OCI-LY3 (cell line): ENCODE measurements around the gene FOXO4.
"Not testable (repeated sequence)": the region's sequence is repeated elsewhere in the genome, so short reads cannot be mapped to it uniquely, and the experiment has no call there.

Source experiments
- H2AFZ ChIP-seq: fragments of 200-600, 300-600 bp; shearing (Covaris generic); 2 replicates; pipeline ENCODE4 v1.6.0; 2014; ENCODE audit warnings: antibody characterized with exemption, low read depth, low read length
- H3K27ac ChIP-seq: fragments of 200-600, 300-600 bp; sonication (generic); 2 replicates; pipeline ENCODE4 v1.5.1; 2014; ENCODE audit warnings: mild to moderate bottlenecking, low read length, moderate library complexity, mixed read lengths
- H3K27me3 ChIP-seq: fragments of 200-600, 300-600 bp; sonication (generic); 2 replicates; pipeline ENCODE4 v1.6.1; 2014; ENCODE audit warnings: low read depth, low read length, mixed read lengths
- H3K36me3 ChIP-seq: fragments of 200-600, 300-600 bp; sonication (generic); replicated peaks from 2 replicates; pipeline ENCODE3; 2014; ENCODE audit warnings: low read depth, low read length, mixed read lengths
- H3K4me1 ChIP-seq: fragments of 300-600, 200-600 bp; sonication (generic); 2 replicates; pipeline ENCODE4 v1.6.1; 2014; ENCODE audit warnings: low read length, mixed read lengths
- H3K4me2 ChIP-seq: fragments of 200-600, 300-600 bp; sonication (generic); 2 replicates; pipeline ENCODE4 v1.6.1; 2014; ENCODE audit warnings: low read length, mixed read lengths
- H3K4me3 ChIP-seq: fragments of 300-600, 200-600 bp; sonication (generic); 2 replicates; pipeline ENCODE4 v1.5.1; 2014; ENCODE audit warnings: antibody characterized with exemption, mild to moderate bottlenecking, low read length, moderate library complexity
- H3K79me2 ChIP-seq: fragments of 300-600, 200-600 bp; shearing (Covaris generic); 2 replicates; pipeline ENCODE4 v1.6.1; 2014; ENCODE audit warnings: mild to moderate bottlenecking, low read length, mixed read lengths
- H3K9ac ChIP-seq: fragments of 300-600, 200-600 bp; shearing (Covaris generic); 2 replicates; pipeline ENCODE4 v1.6.0; 2014; ENCODE audit warnings: mild to moderate bottlenecking, low read length, moderate library complexity
- H3K9me3 ChIP-seq: fragments of 200-600, 300-600 bp; shearing (Covaris generic); 2 replicates; pipeline ENCODE4 v1.6.1; 2014; ENCODE audit warnings: low read length, mixed read lengths; ENCODE audit not compliant: insufficient read depth
- H4K20me1 ChIP-seq: fragments of 200-600, 300-600 bp; sonication (generic); 2 replicates; pipeline ENCODE4 v1.6.1; 2016; ENCODE audit warnings: low read length, mixed read lengths; ENCODE audit not compliant: insufficient read depth
- EZH2phosphoT487 ChIP-seq: fragments of 200-600 bp; shearing (Covaris generic); IDR thresholded peaks from 2 replicates; pipeline ENCODE4 v1.6.1; 2018; ENCODE audit warnings: antibody characterized with exemption, mixed run types, low read depth
- TF ChIP-seq, protein P1 (sequence below): fragments of 200-600, 300-600 bp; sonication (generic); IDR thresholded peaks from 2 replicates; pipeline ENCODE4 v1.5.1; 2014; ENCODE audit warnings: antibody characterized with exemption, low read length, low read depth

Gene FOXO4, protein sequence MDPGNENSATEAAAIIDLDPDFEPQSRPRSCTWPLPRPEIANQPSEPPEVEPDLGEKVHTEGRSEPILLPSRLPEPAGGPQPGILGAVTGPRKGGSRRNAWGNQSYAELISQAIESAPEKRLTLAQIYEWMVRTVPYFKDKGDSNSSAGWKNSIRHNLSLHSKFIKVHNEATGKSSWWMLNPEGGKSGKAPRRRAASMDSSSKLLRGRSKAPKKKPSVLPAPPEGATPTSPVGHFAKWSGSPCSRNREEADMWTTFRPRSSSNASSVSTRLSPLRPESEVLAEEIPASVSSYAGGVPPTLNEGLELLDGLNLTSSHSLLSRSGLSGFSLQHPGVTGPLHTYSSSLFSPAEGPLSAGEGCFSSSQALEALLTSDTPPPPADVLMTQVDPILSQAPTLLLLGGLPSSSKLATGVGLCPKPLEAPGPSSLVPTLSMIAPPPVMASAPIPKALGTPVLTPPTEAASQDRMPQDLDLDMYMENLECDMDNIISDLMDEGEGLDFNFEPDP

DNA sequence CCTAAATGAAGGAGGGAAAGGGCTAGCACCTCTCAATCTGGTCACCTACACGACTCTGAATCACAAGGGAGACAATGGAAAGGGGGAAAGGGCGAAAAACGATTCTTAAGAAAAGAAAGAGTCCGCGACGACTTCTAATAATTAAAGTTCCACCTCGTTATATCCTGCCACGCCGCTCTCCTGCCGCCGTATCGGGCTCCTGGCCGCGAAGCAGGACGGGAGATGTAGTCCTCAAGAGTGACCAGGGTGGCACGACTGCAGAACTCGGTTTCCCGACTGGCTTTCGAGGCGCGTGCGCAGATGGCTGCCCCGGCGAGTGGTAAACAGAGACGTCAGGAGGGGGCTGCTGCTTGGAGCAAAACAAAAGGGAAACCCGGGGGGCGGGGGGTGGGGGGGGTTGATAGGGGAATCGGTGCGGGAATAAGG is at the start of gene FOXO4:
FOXO4 (plus strand) TSS at position 297 of the 426 bp plus-strand sequence. CDS start 678 bp downstream, outside the sequence.
- H3K27me3 ChIP-seq: no peaks in the 10 kb centered on the region
- H3K4me1 ChIP-seq: peaks cover 8% of the 10 kb centered on the region; the same call in 1 of the 2 replicates
- peak within 1 kb of the TSS; percentile 78 for H3K9ac ChIP-seq
- H3K9me3 ChIP-seq: no peaks in the 10 kb centered on the region
- peak within 1 kb of the TSS; percentile 98 for H3K4me2 ChIP-seq
- TF ChIP-seq, protein P1, sequence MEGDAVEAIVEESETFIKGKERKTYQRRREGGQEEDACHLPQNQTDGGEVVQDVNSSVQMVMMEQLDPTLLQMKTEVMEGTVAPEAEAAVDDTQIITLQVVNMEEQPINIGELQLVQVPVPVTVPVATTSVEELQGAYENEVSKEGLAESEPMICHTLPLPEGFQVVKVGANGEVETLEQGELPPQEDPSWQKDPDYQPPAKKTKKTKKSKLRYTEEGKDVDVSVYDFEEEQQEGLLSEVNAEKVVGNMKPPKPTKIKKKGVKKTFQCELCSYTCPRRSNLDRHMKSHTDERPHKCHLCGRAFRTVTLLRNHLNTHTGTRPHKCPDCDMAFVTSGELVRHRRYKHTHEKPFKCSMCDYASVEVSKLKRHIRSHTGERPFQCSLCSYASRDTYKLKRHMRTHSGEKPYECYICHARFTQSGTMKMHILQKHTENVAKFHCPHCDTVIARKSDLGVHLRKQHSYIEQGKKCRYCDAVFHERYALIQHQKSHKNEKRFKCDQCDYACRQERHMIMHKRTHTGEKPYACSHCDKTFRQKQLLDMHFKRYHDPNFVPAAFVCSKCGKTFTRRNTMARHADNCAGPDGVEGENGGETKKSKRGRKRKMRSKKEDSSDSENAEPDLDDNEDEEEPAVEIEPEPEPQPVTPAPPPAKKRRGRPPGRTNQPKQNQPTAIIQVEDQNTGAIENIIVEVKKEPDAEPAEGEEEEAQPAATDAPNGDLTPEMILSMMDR: no peak
- no peak for TF ChIP-seq EZH2phosphoT487
- peak within 1 kb of the TSS; percentile 91 for H3K4me3 ChIP-seq
- H3K27ac ChIP-seq: no peak within 1 kb of the TSS
- H2AFZ ChIP-seq: peak within 1 kb of the TSS; percentile 98
- H3K36me3 ChIP-seq: no peaks in the 10 kb centered on the region
- H4K20me1 ChIP-seq: no peaks in the 10 kb centered on the region
- no peaks in the 10 kb centered on the region for H3K79me2 ChIP-seq

DNA sequence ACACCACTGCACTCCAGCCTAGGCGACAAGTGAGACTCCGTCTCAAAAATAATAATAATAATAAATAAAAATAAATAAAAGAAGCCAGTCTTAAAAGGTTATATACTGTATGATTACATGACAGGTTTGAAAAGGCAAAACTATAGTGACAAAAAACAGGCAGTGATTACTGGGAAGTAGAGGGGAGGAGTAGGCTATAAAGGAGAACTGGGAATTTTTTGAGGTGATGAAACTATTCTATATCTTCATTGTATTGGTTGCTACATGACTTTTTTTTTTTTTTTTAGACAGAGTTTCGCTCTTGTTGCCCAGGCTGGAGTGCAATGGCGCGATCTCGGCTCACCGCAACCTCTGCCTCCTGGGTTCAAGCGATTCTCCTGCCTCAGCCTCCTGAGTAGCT is 47.8 kb upstream of the FOXO4 start:
- H3K4me2 ChIP-seq, H2AFZ ChIP-seq, H3K9ac ChIP-seq, H3K27ac ChIP-seq, H3K79me2 ChIP-seq, H3K36me3 ChIP-seq, H3K27me3 ChIP-seq, H3K4me1 ChIP-seq, H4K20me1 ChIP-seq, H3K4me3 ChIP-seq, H3K9me3 ChIP-seq: not testable (repeated sequence)

DNA sequence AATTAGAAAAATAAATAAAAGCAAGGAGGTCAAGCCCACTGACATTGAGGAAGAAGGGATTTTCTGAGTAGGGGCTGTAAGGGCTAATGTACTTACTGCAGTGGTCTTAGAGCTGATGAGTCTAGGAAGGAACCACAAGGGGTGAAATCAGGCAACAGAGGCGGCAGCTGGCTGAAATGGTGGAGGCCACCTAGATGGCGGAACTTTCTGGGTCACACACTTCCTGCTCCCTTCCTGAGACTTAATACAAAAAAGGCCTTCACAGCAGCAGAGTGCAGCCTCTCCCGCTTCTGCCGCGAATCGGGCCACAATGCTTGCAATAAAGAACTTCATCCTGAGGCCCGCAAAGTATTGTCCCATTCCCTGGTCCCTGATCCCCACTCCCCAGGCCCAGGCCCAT is 42.9 kb upstream of the FOXO4 start:
- Histone ChIP-seq H3K36me3 (peaks cover 3% of the 10 kb centered on the region), H3K27ac (no peak overlapping the region), H3K4me2 (no peak overlapping the region), H3K9ac (no peak overlapping the region), H4K20me1 (no peaks in the 10 kb centered on the region), H3K4me1 (no peaks in the 10 kb centered on the region), H3K4me3 (no peak overlapping the region), H3K27me3 (no peaks in the 10 kb centered on the region), H2AFZ (no peak overlapping the region), H3K9me3 (no peaks in the 10 kb centered on the region), H3K79me2 (no peaks in the 10 kb centered on the region)
- no peak for TF ChIP-seq EZH2phosphoT487
- TF ChIP-seq, protein P1: no peak

DNA sequence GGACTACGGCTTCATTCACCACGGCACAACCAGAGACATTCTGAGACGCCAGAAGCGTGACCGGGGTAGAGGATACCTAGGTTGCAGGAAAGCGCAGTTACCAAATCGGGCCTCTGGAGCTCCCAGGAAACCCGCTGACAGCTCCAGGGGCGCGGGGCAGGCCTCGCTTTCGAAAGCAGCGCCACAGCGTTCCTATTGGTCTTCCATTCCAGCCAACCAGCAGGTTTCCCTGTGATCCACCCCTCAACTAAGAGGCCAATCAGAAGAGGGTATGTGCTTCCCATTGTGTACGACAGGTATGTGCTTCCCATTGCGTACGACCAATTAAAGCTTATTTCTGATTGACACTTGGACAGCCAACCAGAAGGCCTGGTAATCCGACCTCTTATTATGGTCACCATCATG is 42.4 kb upstream of the FOXO4 start:
- H3K9ac ChIP-seq: no peak overlapping the region
- no peak for TF ChIP-seq EZH2phosphoT487
- TF ChIP-seq, protein P1: no peak
- H3K27ac ChIP-seq: no peak overlapping the region
- no peak overlapping the region for H2AFZ ChIP-seq
- no peaks in the 10 kb centered on the region for H3K4me1 ChIP-seq
- H3K4me2 ChIP-seq: no peak overlapping the region
- H3K79me2 ChIP-seq: no peaks in the 10 kb centered on the region
- H3K9me3 ChIP-seq: no peaks in the 10 kb centered on the region
- no peaks in the 10 kb centered on the region for H4K20me1 ChIP-seq
- H3K36me3 ChIP-seq: peaks cover 3% of the 10 kb centered on the region
- H3K4me3 ChIP-seq: no peak overlapping the region
- no peaks in the 10 kb centered on the region for H3K27me3 ChIP-seq
